HPDE6-E6E7 (cell line): ENCODE data around the gene SPEM1.

Source experiments
- DNase-seq: peaks from one replicate; pipeline ENCODE4 v3.0.0; 2011; ENCODE audit warnings: missing footprints; ENCODE audit errors: extremely low spot score

The SPEM1 gene, protein sequence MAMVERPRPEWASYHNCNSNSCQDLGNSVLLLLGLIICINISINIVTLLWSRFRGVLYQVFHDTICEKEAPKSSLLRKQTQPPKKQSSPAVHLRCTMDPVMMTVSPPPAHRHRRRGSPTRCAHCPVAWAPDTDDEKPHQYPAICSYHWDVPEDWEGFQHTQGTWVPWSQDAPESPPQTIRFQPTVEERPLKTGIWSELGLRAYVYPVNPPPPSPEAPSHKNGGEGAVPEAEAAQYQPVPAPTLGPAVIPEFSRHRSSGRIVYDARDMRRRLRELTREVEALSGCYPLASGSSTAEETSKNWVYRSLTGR

DNA sequence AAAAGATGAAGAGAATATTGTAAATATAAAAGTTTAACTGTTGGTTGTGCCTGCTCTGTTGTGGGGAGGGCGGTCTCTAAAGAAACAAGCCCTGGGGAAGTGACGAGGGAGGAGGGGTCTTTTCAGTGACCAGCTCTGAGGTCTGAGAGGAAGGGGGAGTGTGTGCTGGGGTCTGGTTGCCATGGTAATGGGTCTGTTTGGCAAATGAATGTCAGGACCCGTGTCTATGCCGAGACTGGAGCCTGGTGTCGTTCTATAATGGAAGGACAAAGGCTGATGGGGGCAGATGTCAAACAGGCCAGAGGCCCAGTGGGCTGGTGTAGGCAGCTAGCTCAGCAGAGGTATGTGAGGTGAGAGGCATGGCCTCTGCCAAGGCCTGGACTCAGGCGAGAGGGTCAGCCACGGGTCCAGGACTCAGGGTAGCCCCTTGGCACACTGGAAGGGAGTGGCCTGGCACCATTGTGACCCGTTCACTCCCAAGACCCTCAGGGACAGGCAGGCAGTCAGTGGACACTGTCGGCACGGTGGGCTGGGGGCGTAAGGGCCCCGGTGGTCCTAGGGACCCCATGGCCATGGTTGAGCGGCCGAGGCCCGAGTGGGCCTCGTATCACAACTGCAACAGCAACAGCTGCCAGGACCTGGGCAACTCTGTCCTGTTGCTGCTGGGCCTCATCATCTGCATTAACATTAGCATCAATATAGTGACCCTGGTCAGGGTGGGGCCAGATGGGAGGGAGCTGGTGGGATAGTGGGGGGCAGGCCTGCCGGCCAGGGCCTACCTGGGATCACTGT is at the start of gene SPEM1:
Gene SPEM1, plus strand, starts transcription at position 506 of the 792 bp plus-strand sequence. Its CDS starts 61 bp downstream, at position 567.
- DNase-seq: no peak

DNA sequence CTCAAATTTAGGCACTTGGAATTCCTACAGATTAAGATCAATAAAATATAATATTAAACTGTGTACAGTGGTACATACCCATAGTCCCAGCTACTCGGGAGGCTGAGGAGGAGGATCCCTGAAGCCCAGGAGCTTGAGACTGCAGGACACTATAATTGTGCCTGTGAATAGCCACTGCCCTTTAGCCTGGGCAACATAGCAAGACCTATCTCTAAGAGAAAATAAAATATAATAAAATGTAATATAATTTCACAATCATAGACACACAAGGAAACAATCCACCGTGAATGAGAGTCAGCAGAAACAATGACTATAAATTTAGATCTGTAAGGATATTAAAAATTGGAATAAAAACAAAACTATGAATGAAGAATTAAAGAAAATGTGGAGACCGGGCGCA is 49.3 kb upstream of the SPEM1 start:
- DNase-seq: no peak

DNA sequence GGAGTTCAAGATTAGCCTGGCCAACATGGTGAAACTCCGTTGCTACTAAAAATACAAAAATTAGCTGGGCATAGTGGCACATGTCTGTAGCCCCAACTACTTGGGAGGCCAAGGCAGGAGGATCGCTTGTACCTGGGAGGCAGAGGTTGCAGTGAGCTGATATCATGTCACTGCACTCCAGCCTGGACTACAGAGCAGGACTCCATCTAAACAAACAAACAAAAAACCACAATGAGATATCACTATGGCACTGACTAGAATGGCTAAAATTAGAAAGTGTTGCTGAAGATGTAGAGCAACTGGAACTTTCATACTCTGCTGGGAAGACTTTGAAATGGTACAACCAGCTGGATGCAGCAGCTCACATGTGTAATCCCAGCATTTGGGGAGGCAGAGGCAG is 45.8 kb upstream of the SPEM1 start:
- DNase-seq: no peak

DNA sequence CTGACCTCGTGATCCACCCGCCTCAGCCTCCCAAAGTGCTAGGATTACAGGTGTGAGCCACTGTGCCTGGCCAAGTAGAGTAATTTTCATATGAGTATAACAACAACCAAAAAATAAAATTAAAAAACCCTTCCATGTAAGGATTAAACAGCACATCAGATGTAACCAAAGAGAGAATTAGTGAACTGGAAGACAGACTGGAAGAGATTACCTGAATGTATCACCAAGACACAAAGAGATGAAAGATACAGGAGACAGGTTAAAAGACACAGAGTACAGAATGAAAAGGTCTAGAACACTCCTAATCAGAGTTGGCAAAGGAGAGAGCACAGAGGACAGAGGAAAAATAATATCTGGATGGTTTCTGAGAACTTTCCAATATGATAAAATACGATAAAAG is 41.0 kb upstream of the SPEM1 start:
- no peak for DNase-seq

DNA sequence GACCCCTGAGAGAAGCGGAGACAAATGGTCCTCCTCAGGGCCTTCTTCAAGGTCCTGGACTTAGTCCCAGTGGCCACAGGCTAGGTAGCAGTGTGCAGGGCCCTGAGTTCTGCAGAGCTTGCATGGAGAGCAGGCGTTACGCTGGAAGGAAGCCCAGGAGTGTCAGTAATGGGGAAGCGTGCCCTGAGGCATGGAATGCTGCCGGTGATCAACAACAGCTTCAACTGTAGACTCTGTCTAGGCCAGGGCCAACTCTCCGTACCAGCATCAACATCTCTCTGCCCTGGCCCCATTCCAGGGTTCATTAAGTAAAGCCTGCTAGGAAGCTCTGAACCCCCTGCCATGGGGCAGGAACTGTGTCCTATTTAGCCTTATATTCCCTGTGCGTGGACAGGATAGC is 39.8 kb upstream of the SPEM1 start:
- DNase-seq: no peak

DNA sequence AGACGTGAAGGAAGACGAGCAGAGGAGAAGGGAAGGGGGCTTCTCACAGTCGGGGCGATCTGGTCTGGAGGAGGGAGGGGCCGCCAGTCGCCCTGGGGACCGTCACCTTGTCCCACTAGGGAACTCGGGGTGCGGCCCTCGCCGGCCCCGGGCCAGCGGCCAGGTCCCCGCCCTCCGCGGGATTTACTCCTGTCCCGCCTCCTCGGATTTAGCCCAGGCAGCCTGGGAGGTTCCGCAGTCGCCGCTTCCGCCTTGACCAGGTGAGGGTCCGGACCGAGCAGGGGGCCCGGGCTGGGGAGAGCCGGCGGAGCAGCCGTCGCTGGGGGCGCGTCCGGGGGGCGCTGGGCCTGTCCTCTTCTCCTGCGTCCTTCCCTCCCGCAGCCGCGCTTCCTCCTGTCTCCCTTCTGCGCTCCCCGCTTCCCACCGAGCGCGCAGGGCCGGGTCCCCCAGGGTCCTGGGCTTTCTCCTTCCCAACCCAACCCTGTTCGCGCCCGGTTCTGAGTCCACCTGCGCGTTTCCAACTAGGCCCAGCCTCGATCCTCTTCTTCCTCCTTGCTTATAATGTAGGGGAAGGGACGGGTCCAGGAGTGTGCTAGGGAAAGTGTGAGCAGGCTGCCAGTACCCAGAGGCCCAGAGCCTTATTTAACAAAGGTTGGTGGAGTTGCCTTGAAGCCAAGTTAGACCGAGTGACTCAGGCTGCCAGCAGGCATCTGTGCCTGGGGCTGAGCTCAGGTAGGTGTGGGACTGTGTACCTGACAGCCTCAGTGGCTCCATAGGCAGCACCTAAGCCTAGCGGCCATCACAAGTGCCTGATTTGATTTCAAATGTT is 39.1 kb upstream of the SPEM1 start, which contains the start of gene TNK1:
Gene TNK1, plus strand, starts transcription at position 235 of the 829 bp plus-strand sequence. CDS start 1,838 bp downstream, outside the sequence.
- peak; percentile 65 for DNase-seq

DNA sequence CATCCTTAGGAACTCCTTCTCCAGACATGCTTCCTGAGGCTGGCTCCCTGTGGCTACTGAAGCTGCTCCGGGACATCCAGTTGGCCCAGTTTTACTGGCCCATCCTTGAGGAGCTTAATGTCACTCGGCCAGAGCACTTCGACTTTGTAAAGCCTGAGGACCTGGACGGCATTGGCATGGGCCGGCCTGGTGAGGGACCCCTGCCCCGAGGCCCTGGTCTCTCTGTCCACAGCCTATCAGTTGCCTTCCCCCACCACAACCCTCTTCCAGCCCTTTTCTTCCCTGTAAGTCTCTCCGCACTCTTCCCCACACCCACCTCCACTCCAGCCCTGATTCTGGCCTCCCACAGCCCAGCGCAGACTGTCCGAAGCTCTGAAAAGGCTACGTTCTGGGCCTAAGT is 37.2 kb upstream of the SPEM1 start:
- no peak for DNase-seq

DNA sequence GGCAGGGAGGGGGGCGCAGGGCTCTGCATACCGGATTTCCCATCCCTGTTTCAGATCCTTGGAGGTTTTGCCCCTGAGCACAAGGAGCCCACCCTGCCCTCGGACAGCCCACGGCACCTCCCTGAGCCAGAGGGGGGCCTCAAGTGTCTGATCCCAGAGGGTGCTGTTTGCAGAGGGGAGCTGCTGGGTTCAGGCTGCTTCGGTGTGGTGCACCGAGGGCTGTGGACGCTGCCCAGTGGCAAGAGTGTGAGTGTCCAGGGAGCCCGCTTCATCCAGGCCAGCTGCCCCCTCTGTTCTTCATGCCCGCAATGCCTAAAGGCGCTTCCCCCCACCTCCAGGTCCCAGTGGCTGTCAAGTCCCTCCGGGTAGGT is 36.8 kb upstream of the SPEM1 start:
- no peak for DNase-seq

DNA sequence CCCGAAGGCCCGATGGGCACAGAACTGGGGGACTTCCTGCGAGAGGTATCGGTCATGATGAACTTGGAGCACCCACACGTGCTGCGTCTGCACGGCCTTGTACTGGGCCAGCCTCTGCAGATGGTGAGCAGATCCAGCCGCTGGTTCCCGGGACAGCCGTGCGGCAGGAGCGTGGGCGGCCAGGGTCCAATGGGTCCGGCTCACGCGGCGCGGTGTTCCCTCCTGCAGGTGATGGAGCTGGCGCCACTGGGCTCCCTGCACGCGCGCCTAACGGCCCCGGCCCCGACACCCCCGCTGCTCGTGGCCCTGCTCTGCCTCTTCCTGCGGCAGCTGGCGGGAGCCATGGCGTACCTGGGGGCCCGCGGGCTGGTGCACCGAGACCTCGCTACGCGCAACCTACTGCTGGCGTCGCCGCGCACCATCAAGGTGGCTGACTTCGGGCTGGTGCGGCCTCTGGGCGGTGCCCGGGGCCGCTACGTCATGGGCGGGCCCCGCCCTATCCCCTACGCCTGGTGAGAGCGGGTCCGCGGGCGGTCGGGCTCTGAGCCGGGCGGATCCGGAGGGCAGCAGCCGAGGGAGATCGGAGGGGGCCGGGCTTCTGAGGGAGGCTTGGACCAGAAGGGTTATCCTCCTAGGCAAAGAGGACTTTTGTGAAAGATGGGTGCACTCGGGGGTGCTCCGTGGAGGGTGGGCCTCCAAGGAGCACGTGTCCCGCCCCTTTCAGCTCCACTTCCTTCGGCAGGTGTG is 36.2 kb upstream of the SPEM1 start:
- DNase-seq: no peak

DNA sequence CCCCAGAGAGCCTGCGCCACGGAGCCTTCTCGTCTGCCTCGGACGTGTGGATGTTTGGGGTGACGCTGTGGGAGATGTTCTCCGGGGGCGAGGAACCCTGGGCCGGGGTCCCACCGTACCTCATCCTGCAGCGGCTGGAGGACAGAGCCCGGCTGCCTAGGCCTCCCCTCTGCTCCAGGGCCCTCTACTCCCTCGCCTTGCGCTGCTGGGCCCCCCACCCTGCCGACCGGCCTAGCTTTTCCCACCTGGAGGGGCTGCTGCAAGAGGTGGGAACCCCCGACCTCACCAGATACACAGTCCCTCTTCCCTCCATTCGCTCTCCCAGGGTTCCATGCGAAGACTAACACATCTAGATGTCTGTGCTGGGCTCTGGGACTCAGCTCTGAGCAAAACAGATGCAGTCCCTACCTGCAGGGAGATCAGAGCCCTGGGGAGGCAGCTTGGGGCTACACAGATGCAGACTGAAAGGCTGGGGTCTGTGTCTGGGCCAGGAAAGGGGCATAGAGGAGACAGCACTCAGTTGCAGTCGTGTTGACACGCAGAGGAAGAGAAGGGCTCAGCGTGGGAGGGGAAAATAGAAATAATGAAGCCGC is 35.5 kb upstream of the SPEM1 start:
- no peak for DNase-seq

DNA sequence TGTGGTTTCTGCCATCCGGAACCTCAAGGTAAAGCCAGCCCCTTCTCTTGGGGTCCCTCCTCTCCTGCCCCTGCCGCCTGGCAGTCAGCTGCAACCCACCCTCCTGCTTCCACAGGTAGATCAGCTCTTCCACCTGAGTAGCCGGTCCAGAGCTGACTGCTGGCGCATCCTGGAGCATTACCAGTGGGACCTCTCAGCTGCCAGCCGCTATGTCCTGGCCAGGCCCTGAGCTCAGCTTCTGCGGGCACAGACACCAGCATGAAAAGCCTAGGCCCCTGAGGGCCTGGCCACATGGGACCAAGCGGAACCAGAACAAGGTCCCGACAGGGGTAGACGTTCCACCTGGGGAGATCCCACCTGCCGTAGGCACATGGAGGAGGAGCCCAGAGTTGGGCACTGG is 31.3 kb upstream of the SPEM1 start:
- DNase-seq: no peak

DNA sequence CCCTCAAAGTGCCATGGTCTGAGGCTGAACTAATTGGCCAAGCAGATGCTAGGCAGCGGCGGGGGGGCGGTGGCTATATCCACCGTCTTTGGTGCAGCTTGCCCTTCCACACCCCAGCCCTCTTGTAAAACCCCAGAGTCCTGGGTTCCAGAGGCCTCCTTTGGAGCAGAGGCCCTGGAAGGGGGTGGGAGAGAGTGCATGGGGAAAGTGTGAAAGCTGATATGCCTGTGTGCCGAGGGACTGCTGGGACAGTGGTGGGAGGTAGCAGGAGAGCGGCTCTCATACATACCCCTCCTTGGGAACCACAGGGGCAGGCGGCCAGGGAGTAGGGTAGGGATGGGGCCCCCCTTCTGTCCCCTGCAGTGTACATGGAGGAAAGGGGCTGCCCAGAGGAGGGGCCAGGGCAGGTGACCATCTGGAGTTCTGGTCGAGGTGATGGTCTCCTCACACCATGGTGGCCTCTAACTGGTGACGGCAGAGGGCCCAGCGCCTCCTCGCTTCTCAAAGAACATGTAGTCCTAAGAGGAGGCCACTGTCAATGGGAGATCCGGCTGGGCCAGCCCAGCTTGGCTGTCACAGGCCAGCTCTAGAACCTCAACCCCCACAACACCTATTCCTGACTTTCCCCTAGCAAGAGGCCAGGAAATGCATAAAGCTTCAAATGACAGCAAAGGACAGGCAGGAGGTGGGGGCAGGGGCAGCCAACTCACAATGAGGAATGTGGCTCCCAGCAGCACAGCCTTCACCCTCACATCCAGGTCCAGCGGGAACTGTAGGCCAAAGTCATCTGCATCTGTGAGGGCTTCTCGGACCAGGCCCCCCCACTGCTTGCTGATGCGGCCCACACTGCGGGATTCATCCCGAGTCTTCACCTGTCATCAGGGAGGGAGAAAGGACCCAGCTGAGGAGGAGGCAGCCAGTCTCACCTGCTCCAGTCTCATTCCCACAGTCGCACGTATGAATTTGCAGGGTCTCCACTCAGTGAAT is 29.9 kb upstream of the SPEM1 start:
- no peak for DNase-seq

DNA sequence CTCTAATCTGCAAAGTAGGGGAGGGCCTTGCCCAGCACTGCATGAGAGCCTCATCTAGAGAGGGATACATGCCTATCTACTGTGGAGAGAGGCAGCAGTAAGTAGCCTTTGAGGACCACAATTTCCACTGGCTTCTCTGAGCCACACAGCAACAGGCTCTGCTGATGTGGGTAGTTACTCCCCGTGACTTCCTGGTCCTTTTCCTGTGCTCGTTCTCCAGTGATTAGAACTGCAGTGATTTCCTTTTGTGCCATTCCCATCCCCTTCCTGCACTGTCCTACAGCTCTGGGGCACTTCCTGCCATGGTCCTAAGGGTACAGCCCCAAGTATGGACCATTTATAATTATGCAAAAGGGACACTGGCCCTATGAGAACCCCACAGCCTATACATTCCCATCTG is 28.8 kb upstream of the SPEM1 start:
- no peak for DNase-seq

DNA sequence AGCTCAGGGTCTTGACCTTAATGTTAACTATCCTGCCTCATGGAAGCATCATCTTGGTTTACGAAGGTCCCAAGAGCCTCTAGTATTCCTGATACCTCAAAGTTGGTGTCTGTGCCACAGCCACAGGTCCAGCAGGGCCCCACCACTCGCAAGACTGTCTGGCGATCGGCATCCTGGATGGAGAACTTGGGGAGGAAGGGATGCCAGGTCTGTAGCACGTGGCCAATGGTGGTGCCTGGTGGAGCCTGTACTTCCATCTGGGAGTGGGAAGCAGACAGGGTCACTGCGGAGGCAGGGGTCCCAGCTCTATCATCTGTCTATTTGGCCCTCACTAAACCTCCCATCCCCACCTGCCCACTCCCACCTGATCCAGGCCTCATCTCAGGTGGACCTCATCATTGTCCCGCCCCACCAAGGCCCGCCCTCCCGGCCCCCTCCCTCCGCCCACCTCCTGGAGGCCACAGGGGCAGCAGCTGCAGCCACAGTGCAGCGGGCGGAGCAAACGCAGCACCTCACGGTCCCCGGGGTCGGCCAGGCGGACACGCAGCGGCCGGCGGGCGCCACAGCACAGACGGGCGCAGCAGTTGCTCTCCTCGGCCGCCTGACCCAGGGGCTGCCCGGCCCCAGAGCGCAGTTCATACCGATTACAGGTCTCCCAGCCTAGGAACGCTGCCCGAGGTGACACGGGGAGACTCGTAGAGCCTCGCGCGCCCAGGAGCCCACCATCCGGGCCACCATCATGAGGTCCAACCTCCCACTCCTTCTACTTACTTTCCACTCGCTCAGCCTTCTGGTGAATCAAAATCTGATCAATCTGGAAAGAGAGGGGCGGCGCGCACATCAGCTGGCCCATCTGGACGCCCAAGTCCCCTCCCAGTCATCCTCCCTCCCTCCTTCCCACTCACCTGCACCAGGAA is 27.2 kb upstream of the SPEM1 start:
- no peak for DNase-seq

DNA sequence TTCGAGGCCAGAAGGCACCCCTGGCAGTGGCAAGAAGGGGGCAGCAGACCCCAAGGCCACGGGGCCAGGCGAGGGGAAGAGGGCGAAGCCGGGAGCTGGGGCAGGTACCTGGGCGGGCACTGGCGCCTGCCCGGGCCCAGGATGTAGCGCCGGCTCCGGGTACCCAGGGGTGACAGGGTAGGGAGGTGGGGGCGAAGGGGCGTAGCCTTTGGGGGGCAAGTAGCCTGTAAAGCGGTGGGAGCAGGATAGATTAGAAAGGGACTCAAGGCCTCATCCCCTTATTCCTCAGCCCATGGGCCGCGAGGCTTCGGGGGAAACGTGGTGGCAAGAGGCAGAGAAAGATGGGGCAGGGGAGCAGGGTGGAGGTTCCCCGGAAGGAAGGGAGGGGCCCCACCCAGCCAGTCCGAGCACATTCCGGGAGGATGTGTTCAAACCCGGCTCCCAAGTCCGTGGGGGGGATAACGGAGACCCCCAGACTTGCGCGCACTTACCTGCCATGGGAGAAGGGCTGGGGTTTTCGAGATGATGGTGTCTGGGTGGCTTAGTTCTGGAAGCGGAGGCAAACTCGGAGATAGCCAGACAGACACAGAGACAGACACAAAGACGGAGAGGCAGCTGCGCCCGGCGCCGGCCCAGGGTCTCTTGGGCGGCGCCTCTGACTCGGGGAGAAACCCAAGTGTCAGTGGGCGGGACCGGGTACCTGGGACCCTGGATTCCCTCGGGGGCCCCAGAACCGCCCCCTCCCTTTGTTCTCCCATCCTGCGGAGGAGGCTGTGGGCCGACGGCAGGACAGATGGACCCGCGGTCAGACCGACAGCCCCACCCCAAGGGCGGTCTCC is 26.3 kb upstream of the SPEM1 start:
- no peak for DNase-seq

DNA sequence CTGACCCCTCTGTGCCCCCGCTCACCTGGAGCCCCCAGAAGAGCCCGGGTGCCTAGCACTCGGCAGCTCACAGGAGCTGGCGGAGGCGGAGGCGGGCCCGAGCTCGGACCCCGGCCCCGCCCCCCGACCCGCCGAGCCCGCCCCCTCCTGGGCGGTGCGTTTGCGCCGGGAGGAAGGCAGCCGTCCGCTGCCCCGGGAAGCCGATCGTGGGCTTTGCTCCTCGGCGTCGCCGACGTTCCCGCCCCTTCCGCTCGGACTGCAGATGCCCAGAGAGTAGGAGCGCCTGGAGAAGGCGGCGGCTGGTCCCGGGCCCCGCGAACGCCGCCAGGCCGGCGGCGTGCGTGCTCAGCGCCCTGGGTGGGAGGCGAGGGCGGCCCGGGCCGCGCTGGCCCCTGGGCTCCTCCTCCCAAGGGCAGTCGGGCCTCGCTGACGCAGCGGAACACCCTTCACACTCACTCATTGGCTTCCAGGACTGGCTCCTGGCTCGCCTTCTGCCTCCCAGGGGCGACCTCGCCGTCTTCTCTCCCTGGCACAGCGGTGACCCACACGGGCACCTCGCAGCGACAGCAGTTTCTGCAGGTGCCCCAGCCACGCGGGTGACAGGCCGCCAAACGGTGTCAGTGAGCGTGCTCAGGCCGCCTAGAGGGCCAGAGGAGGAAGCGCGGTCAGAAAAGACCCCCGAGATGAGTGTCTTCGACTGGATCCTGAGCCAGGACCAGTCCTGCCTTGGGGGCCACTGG is 25.5 kb upstream of the SPEM1 start, which contains the start of gene PLSCR3:
Gene PLSCR3, minus strand, starts transcription at position 74 of the 740 bp plus-strand sequence. CDS start 415 bp downstream, outside the sequence.
- DNase-seq: peak; percentile 84

DNA sequence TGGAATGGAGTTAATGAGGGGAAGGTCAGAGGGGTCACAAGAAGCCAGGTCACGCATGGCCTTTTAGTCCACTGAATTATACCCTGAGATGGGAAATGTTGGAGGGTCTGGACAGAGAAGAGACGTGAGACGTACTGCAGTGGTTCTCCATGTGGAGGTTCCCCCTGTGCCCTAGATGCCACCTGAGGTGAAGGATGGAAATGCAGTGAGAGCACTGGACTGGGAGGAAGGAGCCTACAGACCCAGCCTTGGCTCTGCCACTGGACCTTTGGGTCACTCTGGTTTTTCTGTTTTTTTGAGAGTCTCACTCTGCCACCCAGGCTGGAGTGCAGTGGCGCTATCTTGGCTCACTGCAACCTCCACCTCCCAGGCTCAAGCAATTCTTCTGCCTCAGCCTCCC is 24.0 kb upstream of the SPEM1 start:
- DNase-seq: no peak
